ENCODE results near the gene BTNL2.
"Not testable (repeated sequence)": the region's sequence is repeated elsewhere in the genome, so short reads cannot be mapped to it uniquely, and the experiment has no call there.

Gene BTNL2

DNA sequence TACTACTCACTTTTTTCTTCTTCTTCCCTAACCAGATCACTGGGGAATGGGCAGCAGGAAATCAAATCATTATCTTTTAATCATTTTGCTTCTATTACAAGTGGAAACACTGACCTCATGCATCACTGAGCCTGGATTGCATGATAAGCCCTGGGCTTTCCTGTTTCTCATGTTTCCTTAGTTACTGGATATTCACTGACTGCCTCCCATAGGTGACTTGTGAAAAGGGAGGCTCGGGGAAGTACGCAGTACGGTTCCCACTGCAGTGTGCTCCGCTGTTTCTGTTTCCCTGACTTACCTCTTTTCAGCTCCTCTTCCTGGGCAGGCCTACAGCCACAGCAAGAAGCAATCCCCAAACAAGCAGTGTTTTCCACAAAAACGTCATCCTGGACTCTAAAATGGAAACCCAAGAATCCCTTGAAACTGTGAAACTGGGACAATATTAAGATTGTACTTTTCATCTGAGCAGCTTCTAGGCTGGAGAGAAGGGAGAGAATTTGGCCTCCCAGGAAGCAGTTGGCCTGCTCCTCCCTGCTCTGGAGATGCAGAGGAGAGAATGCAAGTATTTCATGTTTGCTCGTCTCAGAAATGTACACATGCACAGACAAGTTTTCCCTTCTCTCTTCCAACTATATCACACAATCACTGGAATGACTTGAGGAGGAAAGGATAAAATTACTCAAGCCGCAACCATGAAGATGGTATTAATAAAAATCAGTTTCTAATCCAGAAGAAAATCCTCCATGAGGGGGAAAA is 13.1 kb downstream of the BTNL2 start:
- DNase-seq (ENCODE audit: low spot score in 2 of 2) = no peak
- Mint-ChIP-seq H3K36me3 (no peaks in the 10 kb centered on the region), H3K4me1 (peaks cover 8% of the 10 kb centered on the region), H3K27ac (no peak overlapping the region), H3K9me3 (no peaks in the 10 kb centered on the region), H3K4me3 (no peak overlapping the region)
- ATAC-seq = no peak

DNA sequence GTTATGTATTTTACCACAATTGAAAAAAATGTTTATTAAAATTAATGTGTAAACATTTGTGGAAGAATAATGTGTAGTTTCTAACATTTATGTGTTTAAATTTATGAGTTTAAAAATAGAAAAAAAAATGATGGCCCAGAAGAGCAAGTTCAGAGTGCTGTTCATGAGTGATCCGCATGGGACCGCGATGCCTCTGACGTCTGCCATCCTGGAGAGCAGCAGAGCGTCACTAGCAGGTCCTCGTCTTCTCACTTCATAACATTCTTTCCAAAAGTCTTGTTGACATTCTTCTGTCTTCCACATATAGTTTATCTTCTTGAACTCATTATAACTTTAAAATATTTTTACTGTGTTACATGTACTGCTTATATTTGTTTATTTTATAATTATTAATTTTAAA is 15.5 kb downstream of the BTNL2 start:
- ATAC-seq (no peak), DNase-seq (ENCODE audit: low spot score in 2 of 2) (no peak)
- no peaks in the 10 kb centered on the region for H3K36me3 Mint-ChIP-seq
- H3K4me1 Mint-ChIP-seq = no peaks in the 10 kb centered on the region
- no peak overlapping the region for H3K27ac Mint-ChIP-seq
- H3K4me3 Mint-ChIP-seq = no peak overlapping the region
- H3K9me3 Mint-ChIP-seq = no peaks in the 10 kb centered on the region

DNA sequence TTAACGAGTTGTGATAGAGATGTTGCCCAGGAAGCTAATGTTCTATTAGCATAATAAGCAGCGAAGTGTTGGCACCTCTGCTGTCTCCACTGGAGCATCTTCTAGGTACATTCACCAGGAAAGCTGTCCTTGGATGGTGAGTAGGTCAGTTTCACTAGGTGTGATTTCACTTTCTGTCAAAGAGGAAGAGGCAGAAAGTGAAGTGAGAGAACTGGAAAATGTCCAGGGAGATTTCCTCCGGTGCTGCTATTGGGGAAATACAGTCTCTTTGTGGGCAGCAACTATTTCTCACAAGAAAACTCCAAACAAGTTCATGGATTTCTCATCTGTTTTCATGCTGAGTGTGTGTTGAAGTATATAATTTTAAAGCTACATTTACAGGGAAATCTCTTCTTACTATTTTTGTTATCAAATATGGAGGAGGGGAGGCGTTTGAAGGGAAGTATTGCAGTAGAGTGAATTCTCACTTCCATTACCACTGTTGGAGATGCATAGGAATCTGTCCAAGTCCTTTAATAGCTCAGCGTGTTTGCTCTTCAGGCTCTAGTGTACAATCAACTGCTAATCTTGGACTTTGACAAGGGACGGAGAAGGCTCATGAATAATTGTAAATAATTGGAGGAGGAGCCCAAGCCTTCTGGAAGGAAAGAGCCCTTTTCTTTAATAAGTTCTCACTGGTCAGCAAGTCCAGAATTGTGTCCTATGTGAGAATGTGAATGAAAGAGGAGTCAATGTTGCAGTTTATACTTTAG is 19.2 kb downstream of the BTNL2 start:
- ATAC-seq (no peak), DNase-seq (ENCODE audit: low spot score in 2 of 2) (no peak)
- no peaks in the 10 kb centered on the region for H3K4me1 Mint-ChIP-seq
- no peaks in the 10 kb centered on the region for H3K9me3 Mint-ChIP-seq
- H3K4me3 Mint-ChIP-seq = no peak overlapping the region
- H3K36me3 Mint-ChIP-seq = no peaks in the 10 kb centered on the region
- H3K27ac Mint-ChIP-seq = no peak overlapping the region

- no peaks in the 10 kb centered on the region for H3K4me1 Mint-ChIP-seq
- H3K4me3 Mint-ChIP-seq = no peak overlapping the region
- no peak overlapping the region for H3K27ac Mint-ChIP-seq
- no peaks in the 10 kb centered on the region for H3K36me3 Mint-ChIP-seq
- no peak for DNase-seq (ENCODE audit: low spot score in 2 of 2)
- no peaks in the 10 kb centered on the region for H3K9me3 Mint-ChIP-seq
- no peak for ATAC-seq
Observed at GRCh38 chr6:32386040-32386439, 20.9 kb downstream of the BTNL2 start.

DNA sequence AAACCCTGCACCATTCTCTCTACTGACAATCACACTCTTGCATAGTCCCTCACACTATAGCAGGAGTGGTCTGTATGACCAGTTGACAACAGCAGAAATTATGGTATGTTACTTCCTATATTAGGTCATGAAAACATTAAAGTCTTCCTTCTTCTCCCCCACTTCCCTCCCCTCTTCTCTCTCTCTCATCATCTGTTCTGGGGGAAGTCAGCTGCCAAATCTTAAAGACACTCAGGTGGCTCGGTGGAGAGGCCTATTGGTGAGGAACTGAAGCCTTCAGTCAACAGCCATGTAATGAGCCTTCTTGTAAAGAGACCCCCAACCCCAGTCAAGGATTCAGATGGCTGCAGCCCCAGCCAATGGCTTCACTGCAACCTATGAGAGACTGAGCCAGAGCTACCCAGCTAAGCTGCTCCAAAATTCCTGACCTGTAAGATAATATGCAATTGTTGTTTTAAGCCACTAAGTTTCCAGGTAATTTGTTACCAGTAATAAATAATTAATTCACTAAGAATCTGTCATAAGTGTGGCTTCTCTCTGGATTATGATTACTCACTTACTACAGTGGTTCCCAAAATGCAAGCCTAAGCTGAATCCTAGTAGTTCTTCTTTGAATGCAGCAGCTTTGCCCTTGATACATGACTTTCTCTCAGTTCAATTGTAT is 24.1 kb downstream of the BTNL2 start:
- DNase-seq (ENCODE audit: low spot score in 2 of 2) = no peak
- no peak for ATAC-seq
- Mint-ChIP-seq H3K27ac (no peak overlapping the region), H3K36me3 (no peaks in the 10 kb centered on the region), H3K4me1 (no peaks in the 10 kb centered on the region), H3K4me3 (no peak overlapping the region), H3K9me3 (no peaks in the 10 kb centered on the region)

DNA sequence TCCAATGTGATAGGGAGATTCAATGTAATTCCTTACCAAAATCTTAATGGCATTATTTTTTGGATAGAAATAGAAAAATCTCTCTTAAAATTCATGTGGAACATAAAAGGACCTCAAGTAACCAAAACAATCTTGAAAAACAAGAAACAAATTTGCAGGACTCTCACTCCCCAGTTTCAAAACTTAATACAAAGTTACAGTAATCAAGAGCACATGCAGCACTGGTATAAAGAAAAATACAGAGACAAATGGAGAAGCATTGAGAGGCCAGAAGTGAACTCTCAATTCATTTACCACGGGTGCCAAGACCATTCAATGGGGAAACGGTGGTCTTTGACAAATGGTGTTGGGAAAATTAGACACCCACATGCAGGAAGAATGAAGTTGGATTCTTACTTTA is 27.4 kb downstream of the BTNL2 start:
- H3K4me3 Mint-ChIP-seq = no peak overlapping the region
- no peak overlapping the region for H3K27ac Mint-ChIP-seq
- no peaks in the 10 kb centered on the region for H3K36me3 Mint-ChIP-seq
- DNase-seq (ENCODE audit: low spot score in 2 of 2) (no peak), ATAC-seq (no peak)
- H3K9me3 Mint-ChIP-seq = no peaks in the 10 kb centered on the region
- H3K4me1 Mint-ChIP-seq = no peaks in the 10 kb centered on the region

DNA sequence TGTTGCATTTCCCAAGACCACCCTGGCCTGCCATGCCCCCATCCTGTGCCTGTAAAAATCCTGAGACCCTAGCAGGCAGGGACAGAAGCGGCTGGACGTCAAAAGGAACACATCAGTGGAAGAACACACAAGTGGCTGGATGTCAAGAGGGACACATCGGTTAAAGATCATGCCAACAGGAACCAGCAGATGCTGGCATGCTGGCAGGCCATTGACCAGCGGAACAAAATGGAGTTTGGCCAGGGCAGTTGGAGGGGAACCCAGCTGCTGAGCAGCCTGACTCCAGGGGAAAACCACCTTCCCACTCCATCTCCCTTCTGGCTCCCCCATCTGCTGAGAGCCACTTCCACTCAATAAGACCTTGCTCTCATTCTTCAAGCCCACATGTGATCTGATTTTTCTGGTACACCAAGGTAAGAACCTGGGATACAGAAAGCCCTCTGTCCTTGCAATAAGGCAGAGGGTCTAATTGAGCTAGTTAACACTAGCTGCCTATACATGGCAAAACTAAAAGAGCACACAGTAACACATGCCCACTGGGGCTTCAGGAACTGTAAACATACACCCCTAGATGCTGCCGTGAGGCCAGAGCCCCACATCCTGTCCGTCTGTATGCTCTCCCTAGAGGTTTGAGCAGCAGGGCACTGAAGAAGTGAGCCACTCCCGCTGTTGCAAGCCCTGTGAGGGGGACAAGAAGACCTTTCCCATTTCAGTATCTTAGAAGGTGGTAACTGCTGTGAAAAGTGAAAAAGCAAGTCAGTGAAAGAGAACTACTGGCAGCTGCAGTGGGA is 31.0 kb downstream of the BTNL2 start:
- Mint-ChIP-seq H3K27ac (no peak overlapping the region), H3K4me3 (no peak overlapping the region), H3K4me1 (no peaks in the 10 kb centered on the region), H3K9me3 (no peaks in the 10 kb centered on the region), H3K36me3 (no peaks in the 10 kb centered on the region)
- DNase-seq (ENCODE audit: low spot score in 2 of 2) = no peak
- no peak for ATAC-seq

GRCh38 chr6:32371803-32372202 is 35.2 kb downstream of the BTNL2 start, which contains the start of gene TSBP1:
Gene TSBP1, minus strand, starts transcription at chr6:32371903. Its CDS starts 197 bp downstream, at chr6:32371706.
- no peak within 1 kb of the TSS for H3K27ac Mint-ChIP-seq
- H3K36me3 Mint-ChIP-seq = no peaks in the 10 kb centered on the region
- H3K9me3 Mint-ChIP-seq = no peaks in the 10 kb centered on the region
- peaks cover 7% of the 10 kb centered on the region for H3K4me1 Mint-ChIP-seq
- no peak for ATAC-seq
- H3K4me3 Mint-ChIP-seq = no peak within 1 kb of the TSS
- DNase-seq (ENCODE audit: low spot score in 2 of 2) = no peak

GRCh38 chr6:32371229-32371628 is 35.8 kb downstream of the BTNL2 start:
- no peaks in the 10 kb centered on the region for H3K9me3 Mint-ChIP-seq
- peaks cover 7% of the 10 kb centered on the region for H3K4me1 Mint-ChIP-seq
- DNase-seq (ENCODE audit: low spot score in 2 of 2) (no peak), ATAC-seq (no peak)
- H3K36me3 Mint-ChIP-seq = no peaks in the 10 kb centered on the region
- no peak overlapping the region for H3K4me3 Mint-ChIP-seq
- no peak overlapping the region for H3K27ac Mint-ChIP-seq

GRCh38 chr6:32370505-32370904 is 36.5 kb downstream of the BTNL2 start:
- ATAC-seq (no peak), DNase-seq (ENCODE audit: low spot score in 2 of 2) (no peak)
- Mint-ChIP-seq H3K36me3 (no peaks in the 10 kb centered on the region), H3K4me3 (no peak overlapping the region), H3K27ac (no peak overlapping the region), H3K4me1 (peaks cover 7% of the 10 kb centered on the region), H3K9me3 (no peaks in the 10 kb centered on the region)

DNA sequence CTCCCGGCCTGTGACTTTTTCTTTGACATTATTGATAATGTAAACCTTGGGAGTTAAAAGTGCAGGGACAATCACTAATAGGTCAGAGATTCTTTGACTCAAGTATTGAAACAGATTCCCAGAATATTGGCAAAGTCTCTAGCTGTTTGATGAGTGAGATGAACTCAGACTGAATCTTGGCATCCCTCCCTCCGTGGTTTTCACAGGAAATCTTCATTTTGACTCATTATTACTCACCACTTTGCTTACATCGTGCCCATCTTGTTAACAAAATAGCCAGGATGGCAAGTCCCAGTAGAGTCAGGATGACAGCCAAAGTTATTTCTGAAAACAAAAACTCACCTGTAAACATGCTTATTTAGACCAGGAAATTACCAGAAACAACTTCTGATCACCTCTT is 37.3 kb downstream of the BTNL2 start:
- Mint-ChIP-seq H3K4me3 (no peak overlapping the region), H3K9me3 (no peaks in the 10 kb centered on the region), H3K36me3 (no peaks in the 10 kb centered on the region), H3K27ac (no peak overlapping the region), H3K4me1 (peaks cover 7% of the 10 kb centered on the region)
- ATAC-seq (peak; percentile 64), DNase-seq (ENCODE audit: low spot score in 2 of 2) (no peak)

DNA sequence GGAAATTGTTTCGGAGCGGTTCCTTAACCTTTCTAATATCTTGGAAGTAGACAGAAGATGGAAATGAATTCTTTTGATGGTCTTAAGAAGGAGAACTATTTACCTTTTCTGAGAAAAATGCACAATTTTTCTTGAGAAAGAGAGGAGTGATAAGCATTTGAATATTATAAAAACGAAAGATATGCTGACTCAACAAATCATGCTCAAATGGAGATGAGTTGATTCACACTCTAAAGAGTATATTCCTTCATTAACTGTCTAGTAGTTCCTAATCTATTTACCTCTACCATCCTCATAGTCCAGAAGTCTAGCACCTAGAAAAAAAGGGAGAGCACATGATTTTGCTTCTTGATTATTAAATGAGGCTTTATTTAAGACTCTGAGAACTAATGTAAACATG is 39.3 kb downstream of the BTNL2 start:
- Mint-ChIP-seq H3K9me3 (no peaks in the 10 kb centered on the region), H3K4me3 (no peak overlapping the region), H3K4me1 (peaks cover 7% of the 10 kb centered on the region), H3K36me3 (no peaks in the 10 kb centered on the region), H3K27ac (no peak overlapping the region)
- no peak for ATAC-seq
- DNase-seq (ENCODE audit: low spot score in 2 of 2) = no peak

- H3K4me1 Mint-ChIP-seq; H3K4me3 Mint-ChIP-seq; ATAC-seq; DNase-seq (ENCODE audit: low spot score in 2 of 2); H3K9me3 Mint-ChIP-seq; H3K27ac Mint-ChIP-seq; H3K36me3 Mint-ChIP-seq: not testable (repeated sequence)
Observed at GRCh38 chr6:32359225-32359624, 47.8 kb downstream of the BTNL2 start.

GRCh38 chr6:32358548-32358947 is 48.4 kb downstream of the BTNL2 start:
- ATAC-seq; H3K9me3 Mint-ChIP-seq; H3K4me1 Mint-ChIP-seq; H3K4me3 Mint-ChIP-seq; DNase-seq (ENCODE audit: low spot score in 2 of 2); H3K27ac Mint-ChIP-seq; H3K36me3 Mint-ChIP-seq: not testable (repeated sequence)

GRCh38 chr6:32355018-32355417 is 52.0 kb downstream of the BTNL2 start:
- no peaks in the 10 kb centered on the region for H3K4me1 Mint-ChIP-seq
- no peak for DNase-seq (ENCODE audit: low spot score in 2 of 2)
- H3K27ac Mint-ChIP-seq = no peak overlapping the region
- no peaks in the 10 kb centered on the region for H3K9me3 Mint-ChIP-seq
- H3K4me3 Mint-ChIP-seq = no peak overlapping the region
- no peaks in the 10 kb centered on the region for H3K36me3 Mint-ChIP-seq
- no peak for ATAC-seq
